Activated naive CD4-positive, alpha-beta T cell treated with anti-CD3 and anti-CD28 coated beads, Interleukin-2, amount 50 U/mL, for 24 hours (primary cell): ENCODE measurements around the gene MMP1.

Experiments
- H3K27ac Mint-ChIP-seq: one replicate; pipeline ENCODE4 v1.8.0; 2021; ENCODE audit warnings: mild to moderate bottlenecking, mixed read lengths
- H3K27me3 Mint-ChIP-seq: one replicate; pipeline ENCODE4 v1.8.0; 2021; ENCODE audit warnings: mixed read lengths
- H3K36me3 Mint-ChIP-seq: one replicate; pipeline ENCODE4 v1.8.0; 2021; ENCODE audit warnings: mixed read lengths
- H3K4me1 Mint-ChIP-seq: one replicate; pipeline ENCODE4 v1.8.0; 2021; ENCODE audit warnings: mixed read lengths
- H3K4me3 Mint-ChIP-seq: one replicate; pipeline ENCODE4 v1.8.0; 2021; ENCODE audit warnings: mild to moderate bottlenecking, mixed read lengths
- H3K9me3 Mint-ChIP-seq: one replicate; pipeline ENCODE4 v1.8.0; 2021; ENCODE audit warnings: mixed read lengths

The MMP1 gene

DNA sequence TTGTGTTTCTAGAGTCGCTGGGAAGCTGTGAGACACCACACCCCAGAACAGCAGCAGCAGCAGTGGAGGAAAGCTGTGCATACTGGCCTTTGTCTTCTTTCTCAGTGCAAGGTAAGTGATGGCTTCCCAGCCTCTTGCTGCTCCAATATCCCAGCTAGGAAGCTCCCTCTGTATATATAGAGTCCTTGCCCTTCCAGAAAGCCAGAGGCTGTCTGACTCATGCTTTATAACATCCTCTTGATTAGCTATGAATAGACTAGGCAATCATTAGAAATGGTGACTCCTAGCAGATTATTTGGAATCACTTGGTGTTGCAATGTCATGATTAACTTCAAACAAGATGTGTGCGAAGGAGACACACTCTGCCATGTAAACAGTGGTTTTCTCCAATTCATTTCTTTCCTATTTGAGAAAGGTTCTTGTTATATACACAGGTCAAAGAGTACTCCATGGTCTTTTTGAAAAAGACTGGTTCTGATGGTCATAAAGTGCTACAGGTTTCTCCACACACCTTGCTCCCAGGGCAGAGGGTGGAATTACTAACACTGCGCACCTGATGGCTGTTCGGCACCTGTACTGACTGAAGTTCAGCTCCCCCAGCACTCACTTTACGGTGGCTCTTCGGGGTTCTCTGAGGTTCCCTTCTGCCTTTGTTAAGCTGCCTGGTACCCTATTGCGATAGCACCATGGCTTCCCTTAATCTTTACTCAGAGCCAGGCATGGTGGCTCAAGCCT is at the start of gene MMP1:
MMP1 (minus strand) TSS at position 149 of the 735 bp plus-strand sequence; CDS start at position 81, 68 bp downstream.
- Mint-ChIP-seq H3K4me3 (no peak within 1 kb of the TSS), H3K36me3 (no peaks in the 10 kb centered on the region), H3K27me3 (peaks cover 4% of the 10 kb centered on the region), H3K27ac (no peak within 1 kb of the TSS), H3K4me1 (no peaks in the 10 kb centered on the region), H3K9me3 (no peaks in the 10 kb centered on the region)

DNA sequence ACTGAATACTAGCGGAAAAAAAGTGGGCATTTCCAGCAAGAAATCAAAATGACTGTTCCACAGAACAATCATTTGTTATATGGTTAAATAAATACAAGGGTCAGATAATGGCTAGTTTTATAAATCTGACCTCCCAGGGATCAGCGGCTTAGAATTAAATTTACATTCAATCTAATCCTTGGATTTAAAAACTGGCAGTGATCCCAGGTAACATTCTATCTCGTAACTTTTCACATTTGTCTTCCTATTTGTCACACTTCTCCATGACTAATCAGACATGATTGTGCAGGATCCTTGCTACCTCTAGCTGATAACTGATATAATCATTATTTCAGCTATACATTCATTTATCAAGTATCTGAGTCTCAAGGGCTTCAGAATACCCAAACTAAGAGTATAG is 48.3 kb upstream of the MMP1 start:
- H3K9me3 Mint-ChIP-seq = no peaks in the 10 kb centered on the region
- no peaks in the 10 kb centered on the region for H3K36me3 Mint-ChIP-seq
- peaks cover 3% of the 10 kb centered on the region for H3K27me3 Mint-ChIP-seq
- no peaks in the 10 kb centered on the region for H3K4me1 Mint-ChIP-seq
- H3K4me3 Mint-ChIP-seq = no peak overlapping the region
- H3K27ac Mint-ChIP-seq = no peak overlapping the region

DNA sequence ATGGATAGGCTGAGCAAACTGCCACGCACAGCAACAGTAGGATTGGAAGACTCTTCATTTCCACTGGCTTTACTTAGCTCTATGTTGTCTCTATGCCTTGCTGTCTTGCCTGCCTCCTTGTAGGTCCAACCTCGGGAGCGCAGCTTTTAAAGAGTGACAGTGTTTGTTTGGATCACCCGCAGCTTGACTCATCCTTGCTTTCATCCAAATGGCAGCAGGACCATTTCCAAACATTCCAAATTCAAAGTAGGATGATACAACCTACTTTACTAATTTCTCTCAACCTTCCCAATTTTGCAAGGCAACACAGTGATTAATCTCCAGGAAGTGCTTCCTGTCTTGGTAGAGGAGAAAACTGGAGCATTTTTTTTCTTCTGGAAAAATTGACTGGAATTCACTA is 45.5 kb upstream of the MMP1 start, which contains the start of gene MMP3:
MMP3 (minus strand) TSS at position 121 of the 400 bp plus-strand sequence; CDS start at position 58, 63 bp downstream.
- H3K27ac Mint-ChIP-seq = no peak within 1 kb of the TSS
- H3K36me3 Mint-ChIP-seq = no peaks in the 10 kb centered on the region
- H3K4me3 Mint-ChIP-seq = no peak within 1 kb of the TSS
- no peaks in the 10 kb centered on the region for H3K4me1 Mint-ChIP-seq
- H3K9me3 Mint-ChIP-seq = no peaks in the 10 kb centered on the region
- H3K27me3 Mint-ChIP-seq = peaks cover 3% of the 10 kb centered on the region

DNA sequence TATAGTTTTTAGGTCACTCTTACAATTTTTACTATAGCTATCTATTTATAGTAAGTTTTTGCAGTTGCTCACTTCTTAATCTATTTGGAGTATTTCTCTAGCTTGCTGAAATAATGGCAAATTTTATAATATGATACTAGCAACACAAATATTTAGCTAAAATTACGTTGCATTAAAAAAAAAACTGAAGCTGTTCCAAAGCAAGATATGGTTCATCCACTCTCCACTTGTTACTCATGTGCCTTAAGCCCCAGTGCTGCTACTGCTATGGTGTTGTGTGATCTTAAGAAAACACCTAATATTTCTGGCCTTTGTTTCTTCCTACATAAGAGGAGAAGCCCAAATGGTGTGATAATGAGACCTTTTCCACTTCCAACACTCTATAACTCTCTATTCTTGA is 45.0 kb upstream of the MMP1 start:
- no peaks in the 10 kb centered on the region for H3K4me1 Mint-ChIP-seq
- H3K27me3 Mint-ChIP-seq = peaks cover 3% of the 10 kb centered on the region
- H3K27ac Mint-ChIP-seq = no peak overlapping the region
- no peaks in the 10 kb centered on the region for H3K9me3 Mint-ChIP-seq
- H3K4me3 Mint-ChIP-seq = no peak overlapping the region
- no peaks in the 10 kb centered on the region for H3K36me3 Mint-ChIP-seq

DNA sequence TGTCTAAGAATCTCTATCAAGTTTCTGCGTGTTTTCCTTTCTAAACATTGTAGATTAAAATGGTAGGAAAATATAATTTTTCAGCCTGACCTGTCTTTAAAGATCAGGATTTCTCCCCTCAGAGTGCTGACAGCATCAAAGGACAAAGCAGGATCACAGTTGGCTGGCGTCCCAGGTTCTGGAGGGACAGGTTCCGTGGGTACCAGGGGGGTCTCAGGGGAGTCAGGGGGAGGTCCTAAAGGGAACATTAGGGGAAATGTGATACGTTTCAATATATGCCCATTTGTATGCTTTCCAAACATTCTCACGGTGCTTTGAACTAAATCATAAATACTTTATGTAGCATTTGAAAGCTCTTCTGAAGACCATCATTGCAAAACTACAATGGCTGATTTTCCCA is 42.1 kb upstream of the MMP1 start:
- no peaks in the 10 kb centered on the region for H3K4me1 Mint-ChIP-seq
- no peak overlapping the region for H3K27ac Mint-ChIP-seq
- no peaks in the 10 kb centered on the region for H3K36me3 Mint-ChIP-seq
- H3K9me3 Mint-ChIP-seq = no peaks in the 10 kb centered on the region
- H3K27me3 Mint-ChIP-seq = no peaks in the 10 kb centered on the region
- no peak overlapping the region for H3K4me3 Mint-ChIP-seq

DNA sequence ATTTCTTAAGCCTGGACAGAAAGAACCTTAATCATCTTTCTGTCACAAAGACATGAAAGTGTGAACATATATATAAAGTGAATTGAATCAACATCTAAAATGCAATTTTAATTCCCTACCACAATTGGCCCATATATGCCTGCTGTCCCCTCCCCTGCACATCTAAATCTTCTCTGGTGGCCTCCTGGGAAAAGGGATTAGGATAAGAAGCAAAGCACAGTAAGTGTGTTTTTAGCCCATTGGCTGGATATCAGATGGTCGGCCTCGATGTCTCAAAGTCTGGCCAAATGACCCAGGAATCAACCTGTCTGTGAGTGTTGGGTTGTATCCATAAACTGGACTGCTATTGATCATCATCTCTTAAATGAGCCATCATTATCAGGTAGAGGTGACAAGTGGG is 39.7 kb upstream of the MMP1 start:
- Mint-ChIP-seq H3K9me3 (no peaks in the 10 kb centered on the region), H3K36me3 (no peaks in the 10 kb centered on the region), H3K27ac (no peak overlapping the region), H3K27me3 (no peaks in the 10 kb centered on the region), H3K4me1 (no peaks in the 10 kb centered on the region), H3K4me3 (no peak overlapping the region)

DNA sequence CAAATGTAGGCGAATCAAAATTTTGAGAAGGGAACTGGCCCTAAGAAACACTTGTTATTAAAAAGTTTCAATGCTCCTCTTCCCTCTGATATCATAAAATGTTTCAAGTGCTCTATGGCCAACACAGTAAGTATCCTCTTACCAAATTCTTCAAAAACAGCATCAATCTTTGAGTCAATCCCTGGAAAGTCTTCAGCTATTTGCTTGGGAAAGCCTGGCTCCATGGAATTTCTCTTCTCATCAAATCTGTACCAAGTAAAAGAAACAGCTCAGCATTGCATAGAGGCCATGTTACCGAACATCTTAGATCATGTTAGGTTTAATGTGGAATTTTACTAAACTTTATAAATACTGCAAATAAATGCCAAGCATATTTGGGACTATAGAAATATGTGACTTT is 39.2 kb upstream of the MMP1 start:
- H3K9me3 Mint-ChIP-seq = no peaks in the 10 kb centered on the region
- H3K4me3 Mint-ChIP-seq = no peak overlapping the region
- peaks cover 3% of the 10 kb centered on the region for H3K27me3 Mint-ChIP-seq
- no peaks in the 10 kb centered on the region for H3K36me3 Mint-ChIP-seq
- no peak overlapping the region for H3K27ac Mint-ChIP-seq
- H3K4me1 Mint-ChIP-seq = no peaks in the 10 kb centered on the region

DNA sequence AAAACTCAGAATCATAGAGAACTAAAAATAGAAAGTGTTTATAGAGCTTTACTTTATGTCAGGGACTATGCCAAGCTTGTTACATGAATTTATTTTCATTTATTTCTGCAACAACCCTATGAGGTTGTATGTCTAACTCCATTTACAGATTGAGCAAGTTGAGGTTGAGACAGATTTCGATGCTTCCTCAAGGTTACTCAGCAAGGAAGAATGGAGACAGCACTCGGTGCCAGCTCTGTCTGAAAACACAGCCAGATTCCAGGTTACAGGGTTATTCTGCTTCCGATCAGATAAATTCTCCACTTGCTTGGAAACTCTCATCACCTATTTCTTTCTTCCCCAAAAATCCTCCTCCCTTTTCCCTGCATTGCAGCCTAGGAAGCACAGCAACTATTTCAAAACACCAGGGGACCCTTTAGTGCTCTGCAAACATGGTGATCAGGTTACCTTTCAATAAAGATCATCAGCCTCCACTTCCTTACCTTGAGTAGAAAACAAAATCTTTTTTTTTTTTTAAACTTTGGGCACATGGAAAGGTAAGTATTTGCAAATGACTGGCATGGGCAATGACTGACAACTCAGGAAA is 38.4 kb upstream of the MMP1 start:
- Mint-ChIP-seq H3K36me3 (no peaks in the 10 kb centered on the region), H3K27ac (no peak overlapping the region), H3K4me3 (no peak overlapping the region), H3K4me1 (no peaks in the 10 kb centered on the region), H3K9me3 (no peaks in the 10 kb centered on the region), H3K27me3 (peaks cover 6% of the 10 kb centered on the region)

DNA sequence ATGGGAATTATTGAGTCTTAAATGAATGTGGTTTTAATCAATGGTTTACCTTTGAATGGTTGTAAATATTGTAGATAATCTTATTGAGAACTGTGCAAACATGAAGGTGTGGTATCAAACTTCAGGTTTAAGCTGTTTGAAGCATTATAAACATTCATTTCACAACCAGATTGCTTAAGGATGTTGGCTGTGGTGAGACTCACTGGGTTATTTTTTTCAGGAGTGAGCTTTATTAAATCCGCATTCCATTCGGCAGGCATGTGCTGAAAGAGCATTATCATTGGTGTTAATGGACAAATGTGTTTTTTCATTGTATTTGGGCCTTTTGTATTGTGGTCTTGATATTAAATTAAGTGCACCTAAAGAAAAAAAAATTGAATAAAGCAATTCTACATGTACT is 35.8 kb upstream of the MMP1 start:
- H3K36me3 Mint-ChIP-seq = no peaks in the 10 kb centered on the region
- no peak overlapping the region for H3K27ac Mint-ChIP-seq
- no peaks in the 10 kb centered on the region for H3K9me3 Mint-ChIP-seq
- H3K4me3 Mint-ChIP-seq = no peak overlapping the region
- H3K27me3 Mint-ChIP-seq = peaks cover 16% of the 10 kb centered on the region
- H3K4me1 Mint-ChIP-seq = no peaks in the 10 kb centered on the region

DNA sequence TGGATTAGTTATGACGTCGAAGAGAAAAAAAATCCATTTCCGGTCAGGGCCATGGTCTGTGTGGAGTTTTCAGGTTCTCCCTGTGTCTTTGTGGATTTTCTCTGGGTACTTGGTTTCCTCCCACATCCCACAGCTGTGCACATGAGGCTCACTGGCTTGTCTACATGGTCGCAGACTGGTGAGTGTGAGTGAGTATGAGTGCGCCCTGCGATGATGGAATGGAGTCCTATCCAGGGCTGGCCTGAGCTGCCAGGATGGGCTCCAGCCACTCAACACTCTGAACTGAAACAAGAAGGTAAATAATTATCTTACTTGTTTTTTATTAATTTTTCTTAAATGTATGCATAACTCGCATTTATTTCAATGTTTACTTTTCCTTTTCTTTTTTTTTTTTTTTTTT is 34.7 kb upstream of the MMP1 start:
- Mint-ChIP-seq H3K9me3 (no peaks in the 10 kb centered on the region), H3K4me3 (no peak overlapping the region), H3K4me1 (no peaks in the 10 kb centered on the region), H3K36me3 (no peaks in the 10 kb centered on the region), H3K27ac (no peak overlapping the region), H3K27me3 (peaks cover 16% of the 10 kb centered on the region)

DNA sequence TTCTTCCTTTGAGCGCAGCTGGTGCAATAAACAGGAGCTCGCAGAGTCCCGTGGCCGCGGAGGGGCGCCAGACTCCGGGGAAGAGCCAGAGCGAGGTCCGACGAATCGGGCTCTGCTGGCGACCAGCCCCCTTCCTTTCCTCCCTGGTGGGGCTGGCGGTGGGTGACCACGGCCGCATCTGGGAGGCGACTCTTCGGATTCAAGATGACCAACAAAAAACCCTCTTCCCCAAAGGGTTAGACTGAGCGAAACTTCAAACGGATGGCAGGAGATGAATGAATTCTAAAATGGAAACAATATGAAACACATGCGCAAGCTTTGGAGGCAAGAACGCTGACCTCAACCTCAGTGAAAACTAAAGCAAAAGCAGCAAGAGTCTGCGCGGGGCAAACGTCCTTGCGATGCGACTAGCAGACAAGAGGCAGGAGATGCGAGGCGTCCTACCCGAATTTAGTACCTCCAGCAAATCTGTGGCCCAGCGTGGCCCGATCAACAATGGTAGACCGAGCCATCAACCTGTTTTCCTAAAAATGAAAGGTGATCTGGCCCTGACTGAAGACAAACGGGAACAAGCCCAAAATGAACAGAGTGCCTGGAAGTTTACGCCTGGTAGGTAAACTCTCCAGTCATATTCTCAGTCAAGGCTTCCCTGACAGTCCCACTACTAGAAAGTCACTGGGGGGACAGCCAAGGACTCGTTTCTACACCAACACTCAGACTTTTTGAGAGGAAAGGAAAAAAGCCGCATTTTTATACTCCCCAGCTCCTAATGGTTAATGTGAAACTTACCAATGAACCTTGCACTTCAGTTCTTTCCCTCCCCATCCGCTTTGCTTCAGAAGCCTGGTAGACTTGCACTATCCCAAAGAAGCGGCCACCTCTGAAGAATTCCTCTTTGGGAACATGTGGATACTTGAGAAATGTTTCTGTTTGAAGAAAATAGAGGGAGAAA is 33.8 kb upstream of the MMP1 start:
- Mint-ChIP-seq H3K4me1 (no peaks in the 10 kb centered on the region), H3K9me3 (no peaks in the 10 kb centered on the region), H3K4me3 (no peak overlapping the region), H3K27me3 (peaks cover 22% of the 10 kb centered on the region), H3K36me3 (no peaks in the 10 kb centered on the region), H3K27ac (no peak overlapping the region)

DNA sequence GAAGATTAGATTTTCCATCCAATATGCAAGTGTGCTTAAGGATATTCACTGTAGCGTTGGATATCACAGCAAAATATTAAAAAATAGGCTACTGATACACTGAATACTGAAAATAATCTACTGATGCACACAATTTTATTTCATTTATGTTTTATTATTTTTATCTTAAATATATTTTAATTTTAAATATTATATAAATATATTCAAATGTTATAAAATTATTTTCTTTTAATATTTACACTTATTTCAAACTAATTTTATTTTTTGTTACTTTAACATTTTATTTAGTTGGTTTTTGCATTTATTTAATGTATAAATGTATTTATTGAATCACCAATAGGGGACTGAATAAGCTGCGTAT is 33.1 kb upstream of the MMP1 start:
- H3K36me3 Mint-ChIP-seq = no peaks in the 10 kb centered on the region
- no peak overlapping the region for H3K27ac Mint-ChIP-seq
- H3K27me3 Mint-ChIP-seq = peaks cover 25% of the 10 kb centered on the region
- no peaks in the 10 kb centered on the region for H3K4me1 Mint-ChIP-seq
- no peaks in the 10 kb centered on the region for H3K9me3 Mint-ChIP-seq
- no peak overlapping the region for H3K4me3 Mint-ChIP-seq

DNA sequence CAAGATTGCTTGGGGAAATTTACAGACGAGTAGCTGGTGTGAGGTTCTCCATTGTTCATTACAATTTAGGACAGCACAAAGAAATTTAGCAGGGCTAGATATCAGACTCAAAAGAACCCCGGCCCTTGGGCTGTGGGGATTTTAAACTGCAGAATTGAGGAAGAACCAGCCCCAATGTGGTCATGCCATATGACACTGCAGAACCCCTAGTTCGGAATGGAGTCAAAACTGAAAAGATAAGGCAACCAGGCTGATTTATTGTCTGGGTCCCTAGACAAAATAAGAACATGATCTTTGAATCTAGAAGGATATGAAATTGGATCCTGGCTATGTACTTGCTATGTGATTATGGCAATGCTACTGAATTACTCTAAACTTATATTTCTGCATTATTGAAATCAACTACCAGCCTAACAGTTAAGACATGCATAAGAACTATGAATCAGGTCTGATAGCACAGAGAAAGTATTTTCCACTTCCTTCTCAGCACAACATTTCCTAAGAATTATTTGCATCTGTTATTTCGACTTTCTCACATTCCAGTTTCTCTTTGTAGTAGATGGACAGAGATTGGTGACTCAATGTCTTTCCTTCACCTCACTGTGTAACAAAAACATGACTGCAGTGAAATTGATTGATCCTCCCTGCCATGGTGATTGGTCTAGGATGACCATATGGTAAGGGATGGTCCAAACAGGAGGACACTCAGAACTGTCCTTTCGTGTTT is 32.2 kb upstream of the MMP1 start:
- H3K27me3 Mint-ChIP-seq = peaks cover 25% of the 10 kb centered on the region

DNA sequence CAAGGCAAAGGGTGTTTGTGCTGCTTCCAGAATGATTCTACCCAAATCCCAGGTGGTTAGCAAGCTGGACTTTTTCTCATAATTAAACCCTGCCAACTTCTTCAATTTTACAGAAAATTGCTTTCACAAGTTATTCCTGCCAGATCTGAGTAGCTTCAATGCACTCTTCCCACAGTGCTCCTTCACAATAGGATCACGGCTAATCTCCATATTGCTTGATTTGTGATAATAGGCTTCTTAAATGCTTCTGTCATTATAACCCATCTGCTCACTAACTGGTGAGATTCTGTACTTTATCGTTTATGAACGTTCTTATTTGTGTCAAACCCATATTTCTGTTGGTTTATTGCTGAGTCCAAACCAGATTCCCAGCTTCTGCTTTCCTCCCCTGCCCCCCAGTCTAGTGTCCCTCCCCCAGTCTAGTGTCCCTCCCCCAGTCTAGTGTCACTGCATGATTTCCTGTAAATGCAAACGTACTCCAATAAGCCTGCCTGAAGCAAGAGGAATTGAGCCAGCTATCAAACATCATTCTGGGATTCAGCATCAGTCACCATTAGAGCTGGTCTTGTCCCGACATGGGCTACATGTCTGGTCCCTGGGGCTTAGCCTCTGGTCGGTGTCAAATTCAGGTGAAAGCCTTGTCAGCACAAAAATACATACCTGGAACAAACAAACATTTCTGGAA is 31.5 kb upstream of the MMP1 start:
- H3K4me1 Mint-ChIP-seq = no peaks in the 10 kb centered on the region

More for the DNA sequence above, 32.2 kb upstream of the MMP1 start:
- Mint-ChIP-seq H3K27ac (no peak overlapping the region), H3K36me3 (no peaks in the 10 kb centered on the region), H3K4me1 (no peaks in the 10 kb centered on the region), H3K9me3 (no peaks in the 10 kb centered on the region), H3K4me3 (no peak overlapping the region)

DNA sequence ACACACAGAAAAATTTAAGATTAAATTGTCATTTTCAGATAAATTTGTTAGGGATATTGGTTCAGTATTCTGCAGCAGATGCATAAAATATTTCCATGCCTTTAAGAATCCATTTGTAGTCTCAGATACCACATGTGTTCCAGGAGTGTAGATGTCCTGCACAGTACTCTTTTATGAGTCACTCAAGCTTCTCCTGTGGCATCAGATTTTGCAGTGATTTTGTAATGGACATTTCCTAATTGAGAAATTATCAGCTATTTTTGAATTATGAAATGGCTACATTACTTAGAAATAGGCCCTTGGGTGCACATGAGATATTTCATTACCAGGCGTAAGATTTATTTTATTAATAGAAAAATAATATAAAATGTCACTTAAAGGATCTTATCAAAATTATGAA is 26.6 kb upstream of the MMP1 start:
- Mint-ChIP-seq H3K4me3 (no peak overlapping the region), H3K4me1 (no peaks in the 10 kb centered on the region), H3K27me3 (peaks cover 14% of the 10 kb centered on the region), H3K9me3 (no peaks in the 10 kb centered on the region), H3K27ac (no peak overlapping the region), H3K36me3 (no peaks in the 10 kb centered on the region)

More for the DNA sequence above, 31.5 kb upstream of the MMP1 start:
- Mint-ChIP-seq H3K27me3 (peaks cover 25% of the 10 kb centered on the region), H3K27ac (no peak overlapping the region), H3K4me3 (no peak overlapping the region), H3K9me3 (no peaks in the 10 kb centered on the region), H3K36me3 (no peaks in the 10 kb centered on the region)
